HG03439 (cell line): ENCODE results near the gene CHD6.
"Not testable (repeated sequence)": the region's sequence is repeated elsewhere in the genome, so short reads cannot be mapped to it uniquely, and the experiment has no call there.

Source experiments
- ATAC-seq: cut with Tn5 transposase; IDR thresholded peaks from one replicate; pipeline ENCODE4 v1.9.1; 2021; ENCODE audit warnings: mild to moderate bottlenecking, moderate library complexity; ENCODE audit not compliant: unreplicated experiment

CHD6 gene

GRCh38 chr20:41544472-41544871, 73.7 kb downstream of the CHD6 start:
- ATAC-seq = no peak

- ATAC-seq = no peak
These were observed 77.3 kb downstream of the CHD6 start for GRCh38 chr20:41540918-41541317.

- no peak for ATAC-seq
These were observed 77.7 kb downstream of the CHD6 start for GRCh38 chr20:41540459-41540858.

- no peak for ATAC-seq
These were observed 79.2 kb downstream of the CHD6 start for GRCh38 chr20:41538810-41539596.

GRCh38 chr20:41537865-41538264, 80.3 kb downstream of the CHD6 start:
- ATAC-seq = no peak

- not testable (repeated sequence) for ATAC-seq
These were observed 82.6 kb downstream of the CHD6 start for GRCh38 chr20:41535551-41535950.

- ATAC-seq = no peak
These were observed 83.3 kb downstream of the CHD6 start for GRCh38 chr20:41534842-41535241.

- ATAC-seq = no peak
These were observed 84.0 kb downstream of the CHD6 start for GRCh38 chr20:41534170-41534569.

GRCh38 chr20:41533537-41534136, 84.5 kb downstream of the CHD6 start:
- no peak for ATAC-seq

GRCh38 chr20:41532935-41533334, 85.2 kb downstream of the CHD6 start:
- ATAC-seq = no peak

- ATAC-seq = no peak
These were observed 86.5 kb downstream of the CHD6 start for GRCh38 chr20:41531518-41532275.

GRCh38 chr20:41530923-41531322, 87.3 kb downstream of the CHD6 start:
- ATAC-seq = no peak

GRCh38 chr20:41526327-41526726, 91.8 kb downstream of the CHD6 start:
- ATAC-seq = no peak

- no peak for ATAC-seq
These were observed 93.1 kb downstream of the CHD6 start for GRCh38 chr20:41524980-41525613.

GRCh38 chr20:41523857-41524256, 94.3 kb downstream of the CHD6 start:
- no peak for ATAC-seq

- no peak for ATAC-seq
These were observed 104.3 kb downstream of the CHD6 start for GRCh38 chr20:41513829-41514228.

- no peak for ATAC-seq
These were observed 105.6 kb downstream of the CHD6 start for GRCh38 chr20:41512624-41513023.

GRCh38 chr20:41510847-41511450, 107.2 kb downstream of the CHD6 start:
- no peak for ATAC-seq

GRCh38 chr20:41510224-41510623, 108.0 kb downstream of the CHD6 start:
- ATAC-seq = no peak

- no peak for ATAC-seq
These were observed 108.6 kb downstream of the CHD6 start for GRCh38 chr20:41509316-41510200.
